ENCODE measurements around the gene GPR132. TPM values are rescaled to one million over a fixed set of nuclear protein-coding genes. Genes with fewer than 3 reads are reported as not detected.

The GPR132 gene
- total RNA-seq, 6 experiments from 2014 or later = 0.11 to 0.84 (median 0.39) TPM

GRCh38 chr14:105015905-105016304 is 49.3 kb downstream of the GPR132 start:
- Histone ChIP-seq H3K9me3 (no peaks in the 10 kb centered on the region), H3K36me3 (peaks cover 0 to 5% (median 1%) of the 10 kb centered on the region in 4 donors), H3K27me3 (no peaks in the 10 kb centered on the region), H3K4me1 (peaks cover 0 to 3% (median 0%) of the 10 kb centered on the region in 4 donors), H3K4me3 (no peak overlapping the region), H3K27ac (no peak overlapping the region)
- intact Hi-C loops (cut with DNase I) = no loop called here
- no peak for DNase-seq
- no peak for ATAC-seq
- TF ChIP-seq CTCF (IDR thresholded peaks at IDR 0.05) (no peak), POLR2A (IDR thresholded peaks at IDR 0.05) (no peak)
- 56% methylated on average over 3 of the region's 6 CpGs for WGBS (ENCODE audit: insufficient coverage, low coverage, low lambda C conversion rate, missing lambda C conversion rate)

GRCh38 chr14:105015242-105015641 is 50.0 kb downstream of the GPR132 start:
- H3K4me3 ChIP-seq = no peak overlapping the region
- peaks cover 0 to 9% (median 3%) of the 10 kb centered on the region in 4 donors for H3K36me3 ChIP-seq
- ATAC-seq (no peak), DNase-seq (no peak)
- no peaks in the 10 kb centered on the region for H3K27me3 ChIP-seq
- H3K27ac ChIP-seq = no peak overlapping the region
- intact Hi-C loops (cut with DNase I) = no loop called here
- no peak for TF ChIP-seq CTCF (IDR thresholded peaks at IDR 0.05)
- TF ChIP-seq POLR2A (IDR thresholded peaks at IDR 0.05) = no peak
- no peaks in the 10 kb centered on the region for H3K9me3 ChIP-seq
- H3K4me1 ChIP-seq = peaks cover 0 to 2% (median 0%) of the 10 kb centered on the region in 4 donors
- 46% methylated on average over 4 of the region's 9 CpGs for WGBS (ENCODE audit: insufficient coverage, low coverage, low lambda C conversion rate, missing lambda C conversion rate)

- H3K27ac ChIP-seq = no peak overlapping the region
- ATAC-seq (no peak), DNase-seq (no peak)
- H3K27me3 ChIP-seq = no peaks in the 10 kb centered on the region
- no peaks in the 10 kb centered on the region for H3K4me1 ChIP-seq
- no peak overlapping the region for H3K4me3 ChIP-seq
- 70% methylated on average over 4 of the region's 4 CpGs for WGBS (ENCODE audit: insufficient coverage, low coverage, low lambda C conversion rate, missing lambda C conversion rate)
- intact Hi-C loops (cut with DNase I) = no loop called here
- peaks cover 0 to 9% (median 3%) of the 10 kb centered on the region in 4 donors for H3K36me3 ChIP-seq
- no peak for TF ChIP-seq POLR2A (IDR thresholded peaks at IDR 0.05)
- no peak for TF ChIP-seq CTCF (IDR thresholded peaks at IDR 0.05)
- H3K9me3 ChIP-seq = no peaks in the 10 kb centered on the region
These were observed 50.6 kb downstream of the GPR132 start for GRCh38 chr14:105014631-105015030.

GRCh38 chr14:105014032-105014431 is 51.2 kb downstream of the GPR132 start:
- Histone ChIP-seq H3K27me3 (no peaks in the 10 kb centered on the region), H3K27ac (no peak overlapping the region), H3K36me3 (peaks cover 0 to 9% (median 3%) of the 10 kb centered on the region in 4 donors), H3K4me1 (no peaks in the 10 kb centered on the region), H3K9me3 (no peaks in the 10 kb centered on the region), H3K4me3 (no peak overlapping the region)
- DNase-seq (no peak), ATAC-seq (no peak)
- TF ChIP-seq CTCF (IDR thresholded peaks at IDR 0.05) = no peak
- no peak for TF ChIP-seq POLR2A (IDR thresholded peaks at IDR 0.05)
- intact Hi-C loops (cut with DNase I) = no loop called here
- no CpG with 5 or more reads among the region's 9 CpGs for WGBS (ENCODE audit: insufficient coverage, low coverage, low lambda C conversion rate, missing lambda C conversion rate)
